PFSK-1 (cell line): ENCODE results near the gene ARSH.

ENCODE experiments used
- FOXP2 ChIP-seq: optimal IDR thresholded peaks from 2 replicates; pipeline ENCODE3; 2011; ENCODE audit warnings: borderline replicate concordance, control low read depth, inconsistent platforms; ENCODE audit not compliant: insufficient read depth; ENCODE audit errors: extremely low read length, extremely low read depth
- POLR2AphosphoS5 ChIP-seq: IDR thresholded peaks from 2 replicates; pipeline ENCODE4 v1.6.1; 2012; ENCODE audit warnings: low read depth, mild to moderate bottlenecking, control low read depth, low read length, moderate library complexity
- SIN3A ChIP-seq: IDR thresholded peaks from 2 replicates; pipeline ENCODE4 v1.6.1; 2012; ENCODE audit warnings: mild to moderate bottlenecking, low read length, moderate library complexity, borderline replicate concordance; ENCODE audit not compliant: insufficient read depth
- TAF1 ChIP-seq: IDR thresholded peaks from 2 replicates; pipeline ENCODE4 v1.6.1; 2012; ENCODE audit warnings: low read length, control low read depth, borderline replicate concordance; ENCODE audit not compliant: insufficient read depth
- TF ChIP-seq, protein P1 (sequence below), 2 experiments: IDR thresholded peaks; 2 replicates each; pipeline versions ENCODE4 v1.6.1 to v1.8.0; 2011 to 2012; ENCODE audit warnings: low read depth in 2 of 2, low read length in 2 of 2, control low read depth in 1 of 2, inconsistent platforms in 1 of 2, mild to moderate bottlenecking in 1 of 2, moderate library complexity in 1 of 2; ENCODE audit not compliant: insufficient read depth in 1 of 2

The ARSH gene

DNA sequence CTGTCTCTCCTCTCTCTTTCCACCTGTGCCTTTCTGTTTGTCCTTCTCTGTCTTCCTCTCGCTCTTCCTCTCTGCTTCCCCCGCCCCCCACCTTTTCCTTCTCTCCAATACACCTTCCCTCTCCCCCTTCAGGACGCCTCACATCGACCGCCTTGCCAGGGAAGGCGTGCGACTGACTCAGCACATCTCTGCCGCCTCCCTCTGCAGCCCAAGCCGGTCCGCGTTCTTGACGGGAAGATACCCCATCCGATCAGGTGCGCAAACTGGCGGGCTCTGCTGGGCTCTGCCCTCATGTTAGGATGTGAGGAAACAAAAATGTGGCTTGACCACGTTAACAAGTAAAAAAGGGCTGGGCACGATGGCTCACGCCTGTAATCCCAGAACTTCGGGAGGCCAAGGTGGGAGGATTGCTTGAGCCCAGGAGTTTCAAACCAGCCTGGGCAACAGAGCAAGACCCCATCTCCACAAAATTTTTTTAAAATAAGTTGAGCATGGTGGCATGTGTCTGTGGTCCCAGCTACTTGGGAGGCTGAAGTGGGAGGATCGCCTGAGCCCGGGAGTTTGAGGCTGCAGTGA lies 70.2 kb downstream of the ARSH start:
- TF ChIP-seq TAF1 (no peak), POLR2AphosphoS5 (no peak), FOXP2 (no peak), SIN3A (no peak)
- TF ChIP-seq, protein P1, sequence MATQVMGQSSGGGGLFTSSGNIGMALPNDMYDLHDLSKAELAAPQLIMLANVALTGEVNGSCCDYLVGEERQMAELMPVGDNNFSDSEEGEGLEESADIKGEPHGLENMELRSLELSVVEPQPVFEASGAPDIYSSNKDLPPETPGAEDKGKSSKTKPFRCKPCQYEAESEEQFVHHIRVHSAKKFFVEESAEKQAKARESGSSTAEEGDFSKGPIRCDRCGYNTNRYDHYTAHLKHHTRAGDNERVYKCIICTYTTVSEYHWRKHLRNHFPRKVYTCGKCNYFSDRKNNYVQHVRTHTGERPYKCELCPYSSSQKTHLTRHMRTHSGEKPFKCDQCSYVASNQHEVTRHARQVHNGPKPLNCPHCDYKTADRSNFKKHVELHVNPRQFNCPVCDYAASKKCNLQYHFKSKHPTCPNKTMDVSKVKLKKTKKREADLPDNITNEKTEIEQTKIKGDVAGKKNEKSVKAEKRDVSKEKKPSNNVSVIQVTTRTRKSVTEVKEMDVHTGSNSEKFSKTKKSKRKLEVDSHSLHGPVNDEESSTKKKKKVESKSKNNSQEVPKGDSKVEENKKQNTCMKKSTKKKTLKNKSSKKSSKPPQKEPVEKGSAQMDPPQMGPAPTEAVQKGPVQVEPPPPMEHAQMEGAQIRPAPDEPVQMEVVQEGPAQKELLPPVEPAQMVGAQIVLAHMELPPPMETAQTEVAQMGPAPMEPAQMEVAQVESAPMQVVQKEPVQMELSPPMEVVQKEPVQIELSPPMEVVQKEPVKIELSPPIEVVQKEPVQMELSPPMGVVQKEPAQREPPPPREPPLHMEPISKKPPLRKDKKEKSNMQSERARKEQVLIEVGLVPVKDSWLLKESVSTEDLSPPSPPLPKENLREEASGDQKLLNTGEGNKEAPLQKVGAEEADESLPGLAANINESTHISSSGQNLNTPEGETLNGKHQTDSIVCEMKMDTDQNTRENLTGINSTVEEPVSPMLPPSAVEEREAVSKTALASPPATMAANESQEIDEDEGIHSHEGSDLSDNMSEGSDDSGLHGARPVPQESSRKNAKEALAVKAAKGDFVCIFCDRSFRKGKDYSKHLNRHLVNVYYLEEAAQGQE (IDR thresholded peaks at IDR 0.05; ENCODE audit: insufficient read depth in 1 of 2, low read depth in 2 of 2, low read length in 2 of 2), result no peak
